ENCODE data around the gene SSBP4.

Gene SSBP4

DNA sequence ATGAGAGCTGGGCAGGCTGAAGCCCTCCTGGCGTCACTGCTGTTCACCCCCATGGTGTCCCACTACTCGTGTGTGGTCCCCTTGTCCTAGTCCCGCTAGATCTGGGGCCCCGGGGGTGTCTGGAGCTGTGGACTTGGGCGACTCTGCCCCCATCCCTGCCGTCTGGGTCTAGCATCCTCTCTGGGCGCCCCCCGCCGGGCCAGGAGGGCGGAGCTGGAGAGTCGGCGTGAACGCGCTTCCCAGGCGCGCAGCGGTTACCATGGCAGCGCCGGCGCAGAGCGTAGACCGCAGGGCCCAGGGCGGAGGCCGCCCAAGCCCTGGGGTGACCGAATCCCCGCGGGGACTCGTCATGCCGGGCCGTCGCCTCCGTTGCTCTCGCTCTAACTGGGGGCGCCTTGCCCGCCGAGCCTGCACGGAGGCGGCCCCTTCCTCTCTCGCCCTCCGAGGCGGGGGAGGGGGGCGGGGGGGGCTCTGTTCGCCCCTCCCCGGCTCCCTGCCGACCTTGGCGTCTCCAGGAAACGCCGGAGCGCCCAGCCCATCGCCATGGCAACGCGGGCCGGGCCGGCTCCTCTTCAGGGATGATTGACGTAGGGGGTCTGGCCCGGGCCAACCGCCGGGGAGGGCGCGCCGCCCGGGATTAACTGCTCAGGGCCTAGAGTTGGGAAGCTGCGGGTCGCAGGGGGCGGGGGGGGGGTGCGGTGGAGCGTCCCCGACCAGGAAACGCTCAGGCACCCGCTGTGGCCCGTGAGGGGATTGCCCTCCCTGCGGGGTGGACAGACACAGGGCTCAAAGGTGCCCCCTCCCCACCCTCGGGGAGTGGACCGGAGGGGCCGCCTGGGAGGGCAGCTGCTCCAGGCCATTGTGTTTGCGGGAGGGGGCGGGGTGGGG lies 9.8 kb downstream of the SSBP4 start:
- ChIA-PET CTCF (interaction anchor here (1.0 to 1.3 kb wide), 4 partner anchors 9 to 18 kb away, joined by 3 to 6 read pairs (median 4); partner anchors contain the start of gene SSBP4), POLR2A (interaction anchor here (1.0 kb wide), 1 partner anchor 10 kb away, joined by 3 read pairs; the partner anchor contains the start of gene SSBP4)
- TF ChIP-seq, protein P1, sequence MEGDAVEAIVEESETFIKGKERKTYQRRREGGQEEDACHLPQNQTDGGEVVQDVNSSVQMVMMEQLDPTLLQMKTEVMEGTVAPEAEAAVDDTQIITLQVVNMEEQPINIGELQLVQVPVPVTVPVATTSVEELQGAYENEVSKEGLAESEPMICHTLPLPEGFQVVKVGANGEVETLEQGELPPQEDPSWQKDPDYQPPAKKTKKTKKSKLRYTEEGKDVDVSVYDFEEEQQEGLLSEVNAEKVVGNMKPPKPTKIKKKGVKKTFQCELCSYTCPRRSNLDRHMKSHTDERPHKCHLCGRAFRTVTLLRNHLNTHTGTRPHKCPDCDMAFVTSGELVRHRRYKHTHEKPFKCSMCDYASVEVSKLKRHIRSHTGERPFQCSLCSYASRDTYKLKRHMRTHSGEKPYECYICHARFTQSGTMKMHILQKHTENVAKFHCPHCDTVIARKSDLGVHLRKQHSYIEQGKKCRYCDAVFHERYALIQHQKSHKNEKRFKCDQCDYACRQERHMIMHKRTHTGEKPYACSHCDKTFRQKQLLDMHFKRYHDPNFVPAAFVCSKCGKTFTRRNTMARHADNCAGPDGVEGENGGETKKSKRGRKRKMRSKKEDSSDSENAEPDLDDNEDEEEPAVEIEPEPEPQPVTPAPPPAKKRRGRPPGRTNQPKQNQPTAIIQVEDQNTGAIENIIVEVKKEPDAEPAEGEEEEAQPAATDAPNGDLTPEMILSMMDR (IDR thresholded peaks at IDR 0.05; ENCODE audit: insufficient read depth, low read length, missing control alignments): no peak
- DNase-seq (ENCODE audit: low read depth, low spot score): no peak
- peak overlapping the region; percentile 32 for H3K4me3 ChIP-seq (ENCODE audit: low read depth, low read length)

DNA sequence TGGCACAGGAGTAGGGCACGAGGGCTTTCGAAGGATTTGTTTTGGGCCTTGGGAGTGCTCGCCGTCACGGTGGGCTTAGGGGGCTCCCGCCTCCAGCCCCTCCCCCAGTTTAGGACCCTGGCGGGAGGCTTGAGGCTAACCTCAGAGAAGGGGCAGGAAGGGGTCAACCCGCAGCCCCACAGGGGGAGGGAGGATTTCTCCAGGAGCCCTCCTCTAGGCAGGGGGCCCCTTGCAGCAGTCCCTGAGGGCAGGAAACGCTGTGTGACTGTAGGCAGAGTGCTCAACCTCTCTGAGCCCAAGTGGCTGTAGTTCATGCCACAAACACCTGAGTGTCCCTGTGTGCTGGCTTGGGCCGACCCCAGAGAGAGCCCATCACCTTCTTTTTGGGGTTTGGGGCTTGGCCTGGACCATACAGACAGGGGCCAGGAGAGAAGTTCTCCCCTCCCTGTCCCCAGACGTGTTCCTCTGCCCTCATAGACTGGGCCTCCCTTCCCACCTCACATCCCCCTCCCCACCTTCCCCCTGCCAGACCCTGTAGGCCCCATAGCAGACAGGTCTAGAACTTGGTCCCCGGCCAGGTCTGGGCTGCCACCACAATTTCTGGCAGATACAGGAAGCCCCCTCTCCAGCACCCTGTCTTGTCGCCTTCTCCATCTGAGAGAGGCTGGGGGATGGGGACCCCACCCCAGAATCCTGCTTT lies 10.7 kb downstream of the SSBP4 start:
- TF ChIP-seq, protein P1 (IDR thresholded peaks at IDR 0.05; ENCODE audit: insufficient read depth, low read length, missing control alignments): no peak
- H3K4me3 ChIP-seq (ENCODE audit: low read depth, low read length): peak overlapping the region; percentile 32; the same call in 1 of the 2 replicates
- CTCF ChIA-PET: interaction anchor here (0.9 kb wide), 1 partner anchor 21 kb away, joined by 4 read pairs; no protein-coding TSS in a partner anchor
- no peak for DNase-seq (ENCODE audit: low read depth, low spot score)
- POLR2A ChIA-PET: no interaction called here

DNA sequence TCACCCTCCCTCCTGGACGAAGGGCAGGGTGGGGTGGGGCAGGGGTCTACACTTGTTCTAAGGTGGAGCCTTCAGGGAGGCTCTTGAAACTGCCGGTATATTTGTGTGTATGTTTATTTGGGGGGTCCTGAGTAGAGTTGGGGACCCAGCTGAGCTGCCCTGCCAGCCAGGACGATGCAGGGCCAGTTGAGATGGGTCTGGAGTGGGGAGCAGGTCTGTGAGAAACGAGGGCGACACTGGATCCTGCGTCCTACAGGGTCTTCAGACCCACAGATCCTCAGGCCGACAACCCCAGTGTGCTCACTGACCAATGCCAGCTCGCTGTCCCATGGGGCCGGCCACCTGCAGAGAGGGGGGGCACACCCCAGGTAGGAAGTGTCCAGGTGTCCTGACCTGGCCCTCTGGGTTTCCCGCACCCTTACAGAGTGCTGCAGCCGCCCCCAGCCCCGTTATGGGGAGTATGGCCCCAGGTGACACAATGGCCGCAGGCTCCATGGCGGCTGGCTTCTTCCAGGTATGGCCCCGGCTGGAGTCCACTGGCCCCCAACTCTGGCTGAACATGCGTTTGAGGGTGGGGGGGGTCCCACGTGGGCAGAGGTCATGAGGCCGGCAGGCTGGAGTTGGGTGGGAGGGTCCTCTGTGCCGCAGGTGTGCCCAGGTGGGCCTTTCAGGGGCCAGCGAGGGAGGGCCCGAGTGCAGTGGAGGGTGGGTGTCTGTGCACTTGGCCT lies 11.4 kb downstream of the SSBP4 start:
- no peak overlapping the region for H3K4me3 ChIP-seq (ENCODE audit: low read depth, low read length)
- TF ChIP-seq, protein P1 (IDR thresholded peaks at IDR 0.05; ENCODE audit: insufficient read depth, low read length, missing control alignments): no peak
- CTCF ChIA-PET: interaction anchor here (0.9 to 1.4 kb wide), 2 partner anchors 20 to 43 kb away, joined by 4 to 5 read pairs; no protein-coding TSS in a partner anchor
- no peak for DNase-seq (ENCODE audit: low read depth, low spot score)
- POLR2A ChIA-PET: interaction anchor here (1.5 kb wide), 1 partner anchor 11 kb away, joined by 5 read pairs; the partner anchor contains the start of gene SSBP4

DNA sequence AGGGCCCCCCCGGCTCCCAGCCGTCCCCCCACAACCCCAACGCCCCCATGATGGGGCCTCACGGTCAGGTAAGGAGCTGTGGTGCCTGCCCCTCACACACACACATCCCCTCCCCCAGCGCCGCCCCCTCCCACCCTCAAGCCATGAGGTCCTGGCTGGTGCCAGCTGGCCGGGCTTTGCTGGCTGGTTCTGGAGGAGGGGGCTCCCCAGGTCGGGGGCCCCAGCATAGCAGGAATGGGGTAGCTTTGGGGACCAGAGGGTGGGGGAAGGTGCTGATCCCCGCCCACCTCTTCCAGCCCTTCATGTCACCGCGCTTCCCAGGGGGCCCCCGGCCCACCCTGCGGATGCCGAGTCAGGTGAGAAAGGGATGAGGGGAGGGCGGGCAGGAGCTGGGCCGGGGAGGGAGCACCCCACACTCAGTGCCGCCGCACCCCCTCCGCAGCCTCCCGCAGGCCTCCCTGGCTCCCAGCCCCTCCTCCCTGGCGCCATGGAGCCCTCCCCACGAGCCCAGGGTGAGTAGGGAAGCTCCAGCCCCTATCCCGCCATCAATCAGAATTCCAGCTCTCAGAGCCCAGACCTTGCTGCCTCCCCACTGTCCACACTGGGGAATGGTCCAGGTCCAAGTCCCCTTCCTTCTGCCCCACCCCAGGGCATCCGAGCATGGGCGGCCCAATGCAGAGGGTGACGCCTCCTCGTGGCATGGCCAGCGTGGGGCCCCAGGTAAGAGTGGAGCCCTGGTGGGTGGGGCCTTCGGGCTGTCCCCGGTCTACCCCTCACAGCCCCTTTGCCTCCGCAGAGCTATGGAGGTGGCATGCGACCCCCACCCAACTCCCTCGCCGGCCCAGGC lies 12.4 kb downstream of the SSBP4 start:
- ChIA-PET CTCF (interaction anchor here (1.0 to 1.4 kb wide), 3 partner anchors 11 to 44 kb away, joined by 3 to 5 read pairs (median 3); no protein-coding TSS in a partner anchor), POLR2A (interaction anchor here (1.5 kb wide), 1 partner anchor 12 kb away, joined by 5 read pairs; the partner anchor contains the start of gene SSBP4)
- no peak for DNase-seq (ENCODE audit: low read depth, low spot score)
- TF ChIP-seq, protein P1 (IDR thresholded peaks at IDR 0.05; ENCODE audit: insufficient read depth, low read length, missing control alignments): no peak
- no peak overlapping the region for H3K4me3 ChIP-seq (ENCODE audit: low read depth, low read length)

DNA sequence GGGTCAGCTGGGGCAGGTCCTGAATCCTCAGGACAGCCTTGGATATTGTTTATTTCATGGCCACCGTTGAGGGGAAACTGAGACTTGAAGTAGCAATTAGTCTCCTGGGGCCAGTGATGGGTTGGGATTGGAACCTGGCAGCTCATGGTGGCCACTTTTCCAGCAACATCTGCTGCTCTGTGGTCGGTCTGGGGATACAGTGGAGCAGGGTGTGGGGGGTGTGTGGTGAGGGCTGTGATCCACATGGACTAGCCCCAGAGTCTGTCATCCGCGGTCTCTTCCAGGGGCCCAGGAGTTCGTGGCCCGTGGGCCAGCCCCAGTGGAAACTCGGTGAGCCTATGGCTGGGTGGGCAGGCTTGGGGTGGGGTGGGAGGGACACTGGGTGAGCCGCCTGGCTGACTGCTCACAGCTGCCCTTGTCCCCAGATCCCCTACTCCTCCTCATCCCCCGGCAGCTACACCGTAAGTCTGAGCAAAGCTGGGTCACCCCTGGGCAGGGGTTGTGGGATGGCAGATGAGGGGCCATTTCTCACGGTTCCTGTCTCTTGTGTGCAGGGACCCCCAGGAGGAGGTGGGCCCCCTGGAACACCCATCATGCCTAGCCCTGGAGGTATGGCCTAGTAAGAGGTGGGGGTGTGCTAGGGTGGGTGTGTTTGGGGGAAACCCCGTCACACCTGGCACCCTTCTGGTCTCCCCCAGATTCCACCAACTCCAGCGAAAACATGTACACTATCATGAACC lies 13.2 kb downstream of the SSBP4 start:
- TF ChIP-seq, protein P1 (IDR thresholded peaks at IDR 0.05; ENCODE audit: insufficient read depth, low read length, missing control alignments): no peak
- H3K4me3 ChIP-seq (ENCODE audit: low read depth, low read length): peak overlapping the region; percentile 12; the same call in 1 of the 2 replicates
- CTCF ChIA-PET: interaction anchor here (1.0 to 1.4 kb wide), 3 partner anchors 12 to 45 kb away, joined by 3 to 5 read pairs (median 3); no protein-coding TSS in a partner anchor
- no peak for DNase-seq (ENCODE audit: low read depth, low spot score)
- POLR2A ChIA-PET: no interaction called here

All from AG04449 (cell line).